Lung microvascular endothelial cell (primary cell): ENCODE results near the gene ARHGAP28. TPM values are rescaled to one million over a fixed set of nuclear protein-coding genes. Genes with fewer than 3 reads are reported as not detected.
"Not testable (repeated sequence)": the region's sequence is repeated elsewhere in the genome, so short reads cannot be mapped to it uniquely, and the experiment has no call there.

Experiments used
- DNase-seq, 2 donors: peaks; one replicate each; pipeline versions ENCODE4 v3.0.0 to v3.0.0-alpha.2; 2010; ENCODE audit warnings: low read depth in 2 of 2
- total RNA-seq: library from RNA; depleted of rRNA; stranded (reverse); fragments of >200 nt; gene quantifications from 2 replicates; pipeline ENCODE4 v1.2.1, GENCODE V29; 2014

The ARHGAP28 gene
- total RNA-seq, 1 donor from 2014 or later: 0.79 TPM

DNA sequence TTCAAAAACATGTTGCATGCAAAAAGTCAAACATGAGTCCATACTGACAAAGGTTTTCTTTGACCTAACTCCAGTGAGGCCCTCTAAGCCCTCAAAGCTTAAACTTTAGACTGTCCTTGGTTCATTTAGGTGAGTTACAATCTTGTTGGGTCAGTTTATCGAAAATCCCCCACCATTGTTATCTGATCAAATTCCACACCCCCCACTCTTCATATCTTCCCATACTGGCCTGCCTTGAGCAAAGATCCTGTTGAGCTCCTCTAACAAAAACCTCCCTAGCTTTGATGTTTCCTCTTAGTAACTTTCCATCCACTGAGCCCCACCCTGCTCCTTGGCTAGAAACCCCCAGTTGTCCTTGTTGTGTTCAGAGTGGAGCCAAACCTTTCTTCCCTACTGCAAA, 193.7 kb downstream of the ARHGAP28 start:
- no peak for DNase-seq

DNA sequence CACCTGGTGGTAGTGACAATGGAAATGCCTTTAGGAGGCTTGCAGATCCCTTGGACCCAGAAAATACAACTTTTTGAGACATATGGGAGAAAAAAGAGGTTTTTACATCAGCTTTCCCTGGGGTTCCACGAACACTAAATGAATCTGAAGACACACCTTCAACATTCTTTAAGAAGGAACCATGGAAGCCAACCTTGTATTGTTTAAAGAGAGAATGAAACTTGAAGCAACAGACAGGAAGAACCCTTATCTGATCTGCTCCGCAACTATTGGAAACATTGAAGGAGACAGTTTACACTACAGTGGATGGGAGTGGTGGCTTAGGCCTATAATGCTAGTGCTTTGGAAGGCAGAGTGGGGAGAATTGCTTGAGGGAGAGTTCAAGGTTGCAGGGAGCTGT, 197.6 kb downstream of the ARHGAP28 start:
- no peak for DNase-seq

DNA sequence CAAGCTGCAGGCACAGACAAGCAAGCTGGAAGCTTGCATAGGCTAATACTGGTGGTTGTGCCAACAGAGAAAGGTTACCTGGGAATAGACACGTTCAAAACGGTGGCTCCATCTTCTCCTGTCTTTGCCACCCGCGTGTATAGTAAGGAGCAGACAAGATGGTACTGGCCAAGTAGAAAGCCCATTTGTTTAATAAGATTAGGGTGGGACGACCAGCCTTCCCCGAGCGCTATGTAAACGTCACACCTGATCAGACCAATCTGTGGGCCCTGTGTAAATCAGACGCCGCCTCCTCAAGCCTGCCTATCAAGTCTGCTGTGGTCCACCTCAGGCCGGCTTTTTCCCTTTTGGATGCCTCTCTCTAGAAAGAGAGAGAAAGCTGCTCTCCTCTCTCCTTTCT, 198.8 kb downstream of the ARHGAP28 start:
- no peak for DNase-seq

DNA sequence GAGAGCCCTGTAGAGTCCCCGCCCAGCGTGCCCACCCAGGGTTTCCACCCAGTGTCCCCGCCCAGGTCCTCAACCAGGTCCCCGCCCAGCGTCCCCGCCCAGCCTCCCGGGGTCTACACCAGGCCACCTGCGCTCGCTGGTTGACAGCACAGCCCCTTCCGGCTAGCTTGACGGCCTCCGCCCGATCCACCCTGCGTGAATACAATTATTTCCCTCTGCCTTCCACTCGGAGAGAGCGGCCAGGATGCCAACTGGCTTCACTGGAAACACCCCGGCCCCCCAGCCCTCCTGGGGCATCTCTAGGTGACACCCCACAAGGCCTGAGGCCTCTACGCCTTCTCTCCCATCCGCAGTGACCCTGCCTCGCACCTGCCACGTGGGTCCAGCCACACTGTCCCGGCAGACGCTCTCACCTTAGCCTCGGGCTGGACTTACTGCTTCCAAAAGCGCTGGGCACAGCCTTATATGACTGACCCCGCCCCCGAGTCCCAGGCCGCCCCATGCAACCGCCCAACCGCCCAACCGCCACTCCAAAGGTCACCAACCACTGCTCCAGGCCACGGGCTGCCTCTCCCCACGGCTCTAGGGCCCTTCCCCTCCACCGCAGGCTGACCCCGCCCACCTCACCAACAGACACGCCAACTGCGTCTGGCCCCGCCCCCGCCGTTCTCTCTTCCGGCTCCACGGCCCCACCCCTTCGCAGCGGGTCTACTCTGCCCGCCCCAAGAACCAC, 200.0 kb downstream of the ARHGAP28 start:
- DNase-seq: no peak

DNA sequence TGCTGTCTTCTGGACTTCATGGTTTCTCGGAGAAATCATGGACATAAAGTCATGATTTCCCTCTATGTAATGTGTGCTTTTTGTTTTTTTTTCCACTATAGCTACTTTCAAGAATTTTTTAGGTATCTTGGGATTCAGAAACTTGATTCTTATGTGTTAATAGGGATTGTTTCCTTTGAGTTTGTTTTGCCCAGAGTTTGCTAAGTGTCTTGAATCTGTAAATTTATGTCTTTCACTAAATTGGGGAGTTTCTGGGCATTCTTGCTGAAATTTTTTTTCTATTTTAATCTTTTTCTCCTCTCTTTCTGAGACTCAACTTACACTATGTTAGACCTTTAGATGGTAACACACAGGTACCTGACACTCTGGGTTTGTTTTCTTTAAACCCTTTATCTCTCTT, 205.3 kb downstream of the ARHGAP28 start:
- no peak for DNase-seq

DNA sequence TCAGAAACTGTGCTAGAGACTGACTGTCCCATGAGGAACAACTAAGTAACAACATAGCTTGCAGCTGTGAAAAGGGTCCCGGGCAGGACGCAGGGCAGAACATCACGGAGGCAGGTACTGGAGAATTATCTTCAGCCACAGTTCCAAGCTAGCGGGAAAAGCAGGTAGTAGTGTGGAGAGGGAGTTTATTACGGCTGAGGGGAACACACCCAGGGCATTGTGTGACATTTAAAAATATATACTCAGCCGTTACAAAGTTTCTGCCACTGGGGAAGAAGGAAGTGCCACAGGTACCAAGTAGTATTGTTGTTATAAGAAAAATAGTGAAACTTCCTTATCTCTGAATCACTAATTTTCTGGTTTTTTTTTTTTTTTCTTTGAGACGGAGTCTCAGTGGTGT, 208.5 kb downstream of the ARHGAP28 start:
- no peak for DNase-seq

DNA sequence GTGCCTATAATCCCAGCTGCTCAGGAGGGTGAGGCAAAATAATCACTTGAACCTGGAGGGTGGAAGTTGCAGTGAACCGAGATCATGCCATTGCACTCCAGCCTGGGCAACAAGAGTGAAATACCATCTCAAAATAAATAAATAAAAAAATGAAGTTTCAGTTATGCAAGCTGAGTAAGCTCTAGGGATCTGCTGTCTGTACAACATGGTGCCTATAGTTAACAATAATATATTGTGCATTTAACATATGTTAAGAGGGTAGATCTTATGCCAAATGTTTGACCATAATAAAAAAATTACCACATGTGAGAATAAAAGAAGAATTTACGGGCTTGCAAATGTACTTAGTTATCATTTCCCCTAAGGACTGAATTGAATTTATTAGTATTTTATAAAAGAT, 208.9 kb downstream of the ARHGAP28 start:
- DNase-seq: not testable (repeated sequence)

DNA sequence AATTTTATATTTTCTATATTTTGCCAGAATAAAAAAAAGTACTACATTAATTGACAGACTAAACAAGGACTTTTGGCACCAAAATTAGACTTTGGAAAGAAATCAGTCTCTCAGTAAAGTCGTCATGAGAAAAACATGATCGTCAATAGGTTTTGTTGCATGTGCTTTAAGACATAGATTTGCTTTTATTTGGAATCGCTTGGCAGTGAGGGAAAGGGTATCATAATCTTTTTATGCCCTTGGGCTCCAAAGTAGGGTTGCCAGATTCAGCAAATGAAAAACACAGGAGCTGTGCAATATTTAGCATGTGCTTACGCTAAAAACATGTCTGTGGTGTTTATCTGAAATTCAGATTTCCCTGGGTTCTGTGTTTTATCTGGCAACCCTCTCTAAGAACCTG, 210.5 kb downstream of the ARHGAP28 start:
- DNase-seq: no peak

DNA sequence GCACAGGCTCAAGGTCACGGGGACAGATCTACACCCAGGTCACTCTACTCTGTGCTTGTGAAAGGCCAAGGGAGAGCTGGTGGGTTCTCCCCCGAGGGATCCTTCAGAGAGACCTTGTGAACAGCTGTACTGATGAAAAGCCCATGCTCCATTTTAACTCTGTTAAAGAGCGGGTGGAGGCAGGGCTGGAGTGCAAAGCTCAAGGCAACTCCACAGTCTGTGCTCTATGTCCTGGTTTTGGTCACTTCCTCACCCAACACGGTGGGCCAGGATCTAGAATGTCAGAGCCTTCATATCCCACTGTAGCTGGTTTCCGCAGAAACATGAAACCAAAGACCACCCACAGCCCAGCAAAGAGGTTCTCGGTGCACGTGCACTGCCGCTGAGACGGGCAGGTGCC, 210.9 kb downstream of the ARHGAP28 start:
- DNase-seq: no peak

DNA sequence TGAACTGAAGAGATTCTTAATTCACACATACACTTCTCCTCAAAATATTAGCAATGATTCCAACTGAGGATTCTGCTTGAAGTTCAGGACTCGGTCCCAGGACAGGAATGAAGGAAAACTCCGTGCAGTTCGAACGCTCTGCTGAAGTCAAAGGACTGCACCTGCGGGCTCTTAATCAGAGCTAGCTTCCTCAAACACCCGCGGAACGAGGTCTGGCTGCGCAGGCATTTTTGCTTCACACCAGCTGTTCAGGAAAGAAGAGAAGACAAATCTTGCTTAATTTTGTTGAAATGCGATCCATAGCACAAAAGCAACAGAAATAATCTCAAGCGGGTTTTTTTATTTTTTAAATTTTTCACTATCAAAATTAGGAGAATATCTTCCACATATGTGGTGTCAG, 212.5 kb downstream of the ARHGAP28 start:
- no peak for DNase-seq

DNA sequence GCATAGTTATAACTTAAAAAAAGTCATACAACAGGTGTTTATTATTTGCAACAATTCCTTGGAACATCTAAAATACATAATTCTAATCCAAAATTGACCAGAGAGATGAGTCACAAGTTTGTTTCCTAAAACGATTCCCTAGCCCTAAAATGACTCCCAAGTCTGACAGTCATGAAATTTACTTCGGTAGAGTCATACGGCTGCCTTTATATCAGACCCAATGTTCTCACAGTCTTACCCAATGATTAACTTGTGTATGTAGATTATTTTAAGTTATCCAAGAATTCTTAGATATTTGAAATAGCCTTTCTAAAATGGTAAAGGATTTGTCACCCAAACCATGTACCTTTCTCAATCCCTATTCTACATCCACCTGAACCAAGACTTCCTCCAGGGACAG, 213.2 kb downstream of the ARHGAP28 start:
- DNase-seq: no peak

DNA sequence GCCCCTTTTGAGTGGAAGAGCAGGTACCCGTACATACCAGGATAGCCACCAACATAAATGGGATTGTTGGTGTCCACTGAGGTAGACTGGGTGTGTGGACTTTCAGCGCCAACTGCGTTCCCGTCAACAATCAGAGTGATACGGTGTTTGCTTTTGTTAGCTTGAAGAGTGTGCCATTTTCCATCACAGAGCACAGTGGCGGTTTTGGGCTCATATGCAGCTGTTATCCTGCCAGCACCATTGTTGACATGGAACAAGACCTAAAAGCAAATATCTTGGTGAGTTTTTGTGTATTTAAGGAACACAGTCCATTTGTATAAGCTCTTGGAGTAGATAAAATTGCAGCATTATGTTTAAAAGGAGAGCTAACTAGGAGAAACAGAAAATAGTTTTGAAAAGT, 213.6 kb downstream of the ARHGAP28 start:
- DNase-seq: no peak

DNA sequence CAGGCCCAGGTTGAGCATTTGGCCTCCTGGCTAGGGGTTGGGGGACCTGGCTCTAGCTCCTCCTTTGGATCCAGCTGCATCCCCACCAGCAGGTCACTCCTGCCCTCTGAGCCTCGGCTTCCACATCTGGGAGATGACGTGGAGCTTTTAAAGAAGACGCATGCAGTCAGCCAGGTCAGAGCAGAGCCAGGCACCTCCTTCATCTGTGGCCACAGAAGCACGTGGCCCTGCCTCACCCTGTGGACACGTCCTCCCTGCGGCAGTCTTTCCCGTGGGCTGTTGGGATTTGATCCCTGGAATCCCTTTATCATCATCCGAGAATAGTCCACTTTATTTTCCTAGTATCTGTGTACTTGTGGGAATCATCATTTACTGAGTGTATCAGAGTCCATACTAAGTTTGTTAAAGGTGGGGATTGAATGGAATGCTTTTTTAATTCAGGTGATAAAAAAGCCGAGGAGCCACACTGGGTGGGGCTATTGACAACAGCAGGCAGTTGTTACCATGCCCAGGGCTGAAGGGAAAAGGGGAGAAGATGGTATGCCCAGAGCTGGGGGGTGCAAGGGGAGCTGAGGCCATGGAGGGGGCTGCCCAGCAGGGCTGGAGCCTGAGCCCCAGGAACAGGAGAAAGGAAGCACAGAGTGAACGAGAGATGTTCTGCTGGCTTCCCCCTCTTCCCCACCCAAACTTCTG, 218.0 kb downstream of the ARHGAP28 start:
- DNase-seq: no peak

DNA sequence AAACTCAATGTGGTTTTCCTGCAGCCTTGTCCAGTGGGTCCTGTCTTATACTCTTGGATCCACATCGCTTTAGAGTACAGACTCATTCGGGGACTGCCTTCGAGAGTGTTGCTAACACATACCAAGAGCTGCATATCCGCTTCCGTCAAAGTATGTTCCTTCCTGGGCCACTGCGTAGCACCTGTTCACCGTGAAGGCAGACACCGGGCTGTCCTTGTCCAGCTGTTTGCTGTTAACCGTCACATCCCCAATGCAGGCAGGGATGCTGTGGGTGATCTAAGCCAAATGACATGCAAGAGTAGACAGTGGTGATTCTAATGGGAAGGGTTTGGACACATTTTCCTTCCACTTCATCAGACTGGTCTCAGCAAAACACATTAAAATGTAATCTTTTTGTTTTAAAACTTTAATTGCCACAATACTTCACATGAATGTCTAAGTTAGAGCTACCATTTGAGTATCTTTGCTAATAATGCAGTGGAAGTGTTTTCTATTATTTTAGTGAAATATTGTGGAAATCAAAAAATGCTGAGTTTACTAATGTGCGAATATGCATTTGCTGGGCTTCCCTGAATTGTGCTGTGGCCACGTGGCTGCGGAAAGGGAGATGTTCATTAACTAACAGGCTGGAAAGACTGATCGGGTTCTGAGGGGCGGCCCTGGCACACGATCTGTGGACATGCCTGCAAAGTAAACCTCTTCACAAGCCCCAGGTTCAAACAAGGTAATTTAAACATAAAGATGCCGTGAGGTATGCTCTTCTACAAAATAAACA, 219.0 kb downstream of the ARHGAP28 start:
- DNase-seq: no peak

DNA sequence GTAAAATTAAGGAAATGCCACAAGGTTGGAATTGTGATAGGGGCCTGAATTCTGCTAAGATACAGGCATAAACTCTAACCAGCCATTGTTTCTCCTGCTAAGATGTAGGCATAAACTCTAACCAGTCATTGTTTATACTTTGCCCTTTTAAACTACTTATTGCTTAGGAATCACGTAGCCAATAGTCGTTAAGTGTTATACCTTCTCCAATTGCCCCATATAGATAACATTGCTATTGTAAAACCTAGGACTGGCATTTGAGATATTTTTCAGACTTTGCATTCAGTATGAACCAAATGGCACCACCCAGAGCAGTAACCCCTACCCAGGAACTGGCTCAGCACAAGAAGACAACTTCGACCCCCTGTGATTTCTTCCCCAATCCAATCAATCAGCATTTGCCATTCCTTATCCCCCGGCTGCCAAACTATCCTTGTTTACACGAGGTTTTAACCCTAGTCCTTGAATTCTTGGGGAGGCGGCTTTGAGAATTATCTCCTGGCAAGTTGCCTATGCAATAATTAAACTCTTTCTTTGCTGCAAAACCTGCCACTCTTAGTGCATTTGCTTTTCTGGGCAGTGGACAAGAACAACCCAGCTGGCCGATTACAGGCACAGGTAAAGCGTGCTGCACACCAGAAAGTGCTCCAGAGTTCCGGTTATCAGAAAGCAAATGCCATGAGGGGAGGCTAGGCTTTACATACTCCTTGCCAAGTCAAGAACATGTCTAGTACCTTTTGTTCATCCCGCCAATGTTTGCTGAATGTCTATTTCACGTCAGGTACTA, 220.5 kb downstream of the ARHGAP28 start:
- DNase-seq: no peak

DNA sequence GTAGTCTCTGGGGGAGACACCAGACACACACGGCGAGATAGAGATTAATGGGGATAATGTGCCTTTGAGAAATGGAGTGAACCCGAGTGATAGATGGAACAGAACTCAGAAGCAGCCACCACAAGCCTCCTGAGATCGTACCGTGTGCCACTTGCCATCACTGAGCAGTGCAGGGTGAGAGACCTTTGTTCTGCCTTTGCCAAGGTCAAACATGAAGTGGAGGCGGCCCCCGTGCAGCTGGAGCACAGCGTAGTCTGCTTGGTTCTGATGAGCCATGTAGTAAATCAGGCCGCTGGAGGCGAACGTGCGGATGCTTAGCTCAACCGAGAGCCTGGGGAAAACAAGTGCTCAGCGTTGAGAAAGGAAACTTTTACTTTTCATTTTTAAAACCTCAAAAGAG, 221.1 kb downstream of the ARHGAP28 start:
- DNase-seq: no peak

DNA sequence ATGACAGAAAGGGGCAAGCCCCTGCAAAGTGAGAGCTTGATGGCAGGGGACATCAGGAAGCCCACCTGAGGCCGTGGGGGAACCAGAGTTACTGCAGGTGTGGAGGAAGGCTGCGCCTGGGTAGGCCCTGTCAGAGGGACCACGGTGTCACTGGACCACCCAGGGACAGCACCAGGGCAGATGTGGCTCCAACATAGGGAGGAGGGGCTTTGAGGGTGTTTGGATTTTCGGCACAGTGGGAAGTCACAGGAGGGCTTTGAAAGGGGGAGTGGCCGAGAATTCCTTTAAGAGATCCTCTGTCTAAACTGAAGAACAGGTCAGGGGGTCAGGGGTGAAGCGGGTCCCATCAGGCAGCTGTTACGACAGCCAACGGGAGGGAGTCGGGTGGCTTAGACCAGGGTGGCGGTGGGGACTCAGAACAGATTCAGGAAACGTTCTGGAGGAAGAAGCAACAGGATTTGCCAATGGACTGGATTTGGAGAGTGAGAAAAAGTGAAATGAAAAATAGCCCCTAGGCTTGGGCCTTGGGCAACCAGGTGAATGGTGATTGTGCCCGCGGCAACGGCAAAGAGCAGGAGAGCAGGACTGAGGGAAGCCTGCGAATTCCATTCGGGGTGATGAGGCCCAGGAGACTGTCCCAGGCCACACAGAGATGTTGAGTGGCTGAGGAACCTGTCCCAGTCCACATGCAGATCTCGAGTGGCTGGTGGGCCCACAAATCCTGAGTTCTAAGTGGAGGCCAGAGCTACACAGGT, 222.0 kb downstream of the ARHGAP28 start:
- no peak for DNase-seq

DNA sequence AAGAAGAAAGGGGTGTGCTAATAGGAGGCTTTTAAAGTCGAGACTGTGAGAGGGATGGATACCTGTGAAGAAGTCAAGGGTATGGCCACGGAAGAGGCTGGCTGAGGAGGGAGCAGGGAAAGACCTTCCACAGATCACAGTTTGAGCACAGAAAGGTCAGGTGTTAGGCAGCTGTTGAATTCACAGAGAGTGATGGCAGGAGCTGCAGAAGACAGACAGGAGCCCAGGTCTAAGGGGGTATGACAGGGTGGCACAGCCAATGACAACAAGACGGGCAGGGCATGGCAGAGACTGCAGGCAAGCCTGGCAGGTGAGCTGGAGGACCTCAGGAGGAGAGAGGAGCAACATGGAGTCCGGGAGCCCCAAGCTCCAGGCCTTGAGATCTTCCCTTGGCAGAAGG, 225.0 kb downstream of the ARHGAP28 start:
- no peak for DNase-seq

DNA sequence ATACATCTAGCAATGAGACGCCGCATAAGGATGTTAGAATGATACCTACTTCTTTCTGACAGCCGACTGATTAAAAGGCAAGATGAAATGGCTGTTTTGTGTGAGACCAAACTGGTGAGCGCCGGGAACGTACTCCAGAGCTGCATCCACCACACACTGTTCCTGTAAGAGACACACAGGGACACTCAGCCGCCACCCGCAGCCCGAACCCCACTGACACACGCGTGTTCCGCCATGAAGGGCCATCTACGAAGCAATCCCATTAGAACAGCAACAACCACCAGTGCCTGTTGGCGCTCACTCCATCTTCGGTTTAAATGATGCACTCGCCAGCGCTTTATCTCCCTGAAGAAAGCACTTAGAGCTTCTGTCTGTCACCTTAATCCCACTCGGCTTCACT, 225.8 kb downstream of the ARHGAP28 start:
- no peak for DNase-seq

DNA sequence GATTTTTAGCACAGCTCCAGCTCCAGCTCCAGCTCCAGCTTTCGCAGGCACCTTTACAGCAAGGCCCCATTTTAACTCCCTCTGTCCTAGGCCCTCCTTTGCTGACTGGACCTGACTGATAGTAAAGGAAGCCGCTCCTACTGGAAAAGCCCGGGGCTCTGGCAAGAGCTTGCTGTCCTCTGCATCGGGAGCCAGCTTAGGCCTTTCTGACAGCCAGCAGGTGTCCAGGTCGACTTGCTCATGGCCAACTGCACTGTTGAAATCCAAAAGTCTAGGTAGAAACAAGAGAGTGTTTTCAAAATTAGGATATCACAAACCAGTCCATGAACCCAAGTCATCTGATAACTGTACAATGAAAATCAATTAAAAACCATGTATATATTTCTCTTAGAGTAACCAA, 227.0 kb downstream of the ARHGAP28 start:
- DNase-seq: no peak

DNA sequence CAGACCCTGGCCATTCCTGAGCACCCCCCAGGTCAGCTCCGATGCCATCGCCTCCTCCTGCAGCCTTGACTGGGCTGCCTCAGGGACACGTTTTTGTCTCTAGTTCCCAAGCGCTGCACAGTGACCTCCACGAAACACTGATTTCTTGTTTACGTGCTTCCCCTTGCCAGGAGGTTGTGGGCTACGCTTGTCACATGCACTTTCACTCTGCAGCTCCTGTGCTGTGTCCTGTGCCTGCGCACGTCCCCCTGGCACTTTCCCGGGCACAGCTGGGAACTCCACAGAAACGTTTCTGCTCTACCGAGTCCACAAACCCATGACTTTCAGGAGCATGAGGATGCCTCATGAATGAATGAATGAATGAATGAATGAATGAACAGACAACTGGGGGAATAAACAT, 227.5 kb downstream of the ARHGAP28 start:
- DNase-seq: no peak
